T-helper 22 cell (primary cell): Measurements from ENCODE around the gene GPHB5.
"Not testable (repeated sequence)": the region's sequence is repeated elsewhere in the genome, so short reads cannot be mapped to it uniquely, and the experiment has no call there.

Source experiments
- DNase-seq: peaks from one replicate; pipeline ENCODE4 v3.0.0-alpha.2; 2020; ENCODE audit warnings: low read depth

Gene GPHB5

GRCh38 chr14:63318835-63319234 lies at the start of gene GPHB5:
GPHB5 (minus strand) TSS chr14:63318935; CDS start chr14:63317849, 1,086 bp downstream.
- no peak for DNase-seq

- no peak for DNase-seq
Measured at GRCh38 chr14:63367742-63368364, 49.1 kb upstream of the GPHB5 start.

DNA sequence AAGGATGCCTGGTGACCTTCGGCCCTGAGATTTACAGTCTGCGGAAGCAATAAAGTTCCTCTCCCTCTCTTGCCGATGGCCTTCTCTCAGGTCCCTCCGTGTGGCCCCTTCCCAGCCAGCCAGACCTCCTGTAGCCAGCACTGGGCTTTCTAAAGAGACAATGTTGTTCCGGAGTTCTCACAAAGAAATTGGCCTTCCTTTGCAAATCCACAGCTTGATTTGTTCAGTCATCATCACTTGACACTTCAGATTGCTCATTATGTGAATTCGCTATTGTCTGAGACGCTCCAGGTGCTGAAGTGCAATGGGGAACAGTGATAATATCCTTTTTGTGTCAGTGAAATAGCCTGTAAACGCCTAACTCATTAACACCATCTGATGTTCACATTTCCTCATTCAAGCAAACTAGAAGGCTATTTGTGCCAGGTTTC lies 43.7 kb upstream of the GPHB5 start:
- no peak for DNase-seq

- no peak for DNase-seq
Measured at GRCh38 chr14:63361790-63362189, 43.1 kb upstream of the GPHB5 start.

DNA sequence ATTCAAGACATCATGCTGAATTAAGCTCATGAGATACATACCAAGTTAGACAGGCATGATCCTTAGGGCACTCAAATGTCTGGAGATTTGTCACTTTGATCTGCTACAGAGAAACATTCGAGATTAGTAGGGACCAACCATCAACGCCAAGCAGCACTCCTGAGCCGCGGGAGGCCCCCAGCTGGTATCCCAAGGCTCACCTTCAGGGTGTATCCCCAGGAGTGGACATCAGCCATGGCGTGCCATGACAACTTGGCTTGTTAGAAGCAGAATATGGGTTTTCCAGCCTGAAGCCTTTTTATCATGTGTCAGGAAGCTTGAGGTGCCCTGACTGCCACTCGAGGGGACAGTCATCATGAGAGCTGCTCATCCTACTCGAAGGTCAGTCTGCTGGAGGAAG lies 39.1 kb upstream of the GPHB5 start:
- no peak for DNase-seq

GRCh38 chr14:63345826-63346225 lies 27.1 kb upstream of the GPHB5 start:
- DNase-seq: no peak

DNA sequence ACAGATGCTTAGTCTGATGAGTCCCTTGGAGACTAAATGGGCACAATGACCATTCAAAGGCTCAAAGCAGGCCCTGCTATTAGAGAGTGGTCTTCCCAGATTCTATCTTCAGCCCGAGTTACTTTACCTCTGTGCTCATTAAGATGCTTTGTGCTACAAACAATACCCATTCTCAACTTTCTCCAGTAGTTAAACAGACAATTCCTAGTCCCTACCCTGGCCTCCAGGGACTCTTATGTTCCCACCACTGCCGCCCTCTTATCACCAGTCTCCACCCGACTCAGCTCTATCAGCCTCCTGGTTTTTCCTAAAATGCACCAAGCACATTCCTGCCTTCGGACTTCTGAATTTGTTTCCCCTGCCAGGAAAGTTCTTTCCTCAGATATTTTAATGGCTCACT lies 25.6 kb upstream of the GPHB5 start:
- DNase-seq: no peak

DNA sequence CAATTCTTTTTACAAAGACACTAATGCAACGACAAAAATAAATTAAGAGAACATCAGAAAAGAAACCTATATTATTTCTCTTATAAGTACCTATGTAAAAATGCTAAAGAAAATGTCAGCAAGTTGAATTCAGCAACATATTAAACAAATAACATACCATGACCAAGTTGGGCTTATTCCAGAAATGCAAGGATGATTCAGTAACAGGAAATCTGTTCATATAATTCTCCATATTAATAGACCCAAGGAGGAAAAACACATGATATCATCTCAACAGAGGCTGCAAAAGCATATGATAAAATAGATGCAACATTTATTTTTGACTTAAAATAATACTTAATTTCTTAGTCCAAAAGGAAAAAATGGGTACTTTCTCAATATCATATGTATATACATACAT lies 25.1 kb upstream of the GPHB5 start:
- no peak for DNase-seq

DNA sequence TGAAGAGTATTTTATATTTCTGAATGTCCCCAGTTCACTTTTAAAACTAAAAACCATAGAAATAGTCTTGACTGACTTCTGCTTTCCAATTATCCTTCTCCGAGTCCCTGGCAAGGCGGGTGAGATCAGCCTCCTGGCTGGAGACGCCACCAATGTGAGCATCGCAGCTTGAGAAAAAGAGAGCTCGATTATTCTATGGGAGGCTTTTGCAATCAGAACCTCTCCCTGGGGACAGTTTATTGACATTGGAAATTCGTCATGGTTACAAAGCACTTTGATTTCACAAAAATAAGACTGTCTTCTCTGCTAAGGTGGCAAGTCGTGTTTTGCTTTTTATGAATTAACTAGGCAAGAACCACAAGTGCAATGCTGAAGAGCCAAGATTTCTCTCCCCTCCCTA lies 23.6 kb upstream of the GPHB5 start:
- DNase-seq: no peak

- DNase-seq: no peak
Measured at GRCh38 chr14:63328787-63329737, 10.3 kb upstream of the GPHB5 start.

- DNase-seq: no peak
Measured at GRCh38 chr14:63326840-63327239, 8.1 kb upstream of the GPHB5 start.

GRCh38 chr14:63322897-63323573 lies 4.3 kb upstream of the GPHB5 start:
- no peak for DNase-seq

- DNase-seq: no peak
Measured at GRCh38 chr14:63322472-63322871, 3.7 kb upstream of the GPHB5 start.

- no peak for DNase-seq
Measured at GRCh38 chr14:63308723-63309317, 9.9 kb downstream of the GPHB5 start.

- DNase-seq: not testable (repeated sequence)
Measured at GRCh38 chr14:63304429-63304828, 14.3 kb downstream of the GPHB5 start.

DNA sequence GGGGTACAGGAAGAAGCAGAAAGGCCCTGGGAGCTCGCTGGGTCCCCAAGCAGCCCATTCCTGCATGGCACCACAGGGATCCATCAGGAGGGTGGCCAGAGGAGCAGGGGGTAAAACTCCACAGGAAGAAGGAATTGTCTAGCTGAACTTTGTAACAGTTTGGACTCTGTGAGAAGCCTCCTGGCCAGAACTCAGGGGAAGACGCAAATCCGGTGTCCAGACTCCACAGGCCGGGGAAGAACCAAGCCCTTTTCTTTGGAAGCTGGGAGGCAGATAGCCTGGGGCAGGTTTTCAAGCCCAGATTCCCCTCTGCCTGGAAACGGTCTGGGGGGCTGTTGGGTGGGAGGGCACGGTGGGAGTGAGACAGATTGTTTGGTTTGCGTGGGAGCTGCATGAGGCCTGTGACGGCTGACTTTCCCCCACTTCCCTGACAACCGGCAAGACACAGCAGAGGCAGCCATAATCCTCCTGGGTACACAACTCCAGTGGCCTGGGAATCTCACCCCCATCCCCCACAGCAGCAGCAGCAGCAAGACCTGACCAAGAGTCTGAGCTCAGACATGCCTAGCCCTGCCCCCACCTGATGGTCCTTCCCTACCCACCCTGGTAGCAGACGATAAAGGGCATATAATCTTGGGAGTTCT lies 16.7 kb downstream of the GPHB5 start:
- no peak for DNase-seq

- DNase-seq: no peak
Measured at GRCh38 chr14:63300854-63301253, 17.9 kb downstream of the GPHB5 start.

DNA sequence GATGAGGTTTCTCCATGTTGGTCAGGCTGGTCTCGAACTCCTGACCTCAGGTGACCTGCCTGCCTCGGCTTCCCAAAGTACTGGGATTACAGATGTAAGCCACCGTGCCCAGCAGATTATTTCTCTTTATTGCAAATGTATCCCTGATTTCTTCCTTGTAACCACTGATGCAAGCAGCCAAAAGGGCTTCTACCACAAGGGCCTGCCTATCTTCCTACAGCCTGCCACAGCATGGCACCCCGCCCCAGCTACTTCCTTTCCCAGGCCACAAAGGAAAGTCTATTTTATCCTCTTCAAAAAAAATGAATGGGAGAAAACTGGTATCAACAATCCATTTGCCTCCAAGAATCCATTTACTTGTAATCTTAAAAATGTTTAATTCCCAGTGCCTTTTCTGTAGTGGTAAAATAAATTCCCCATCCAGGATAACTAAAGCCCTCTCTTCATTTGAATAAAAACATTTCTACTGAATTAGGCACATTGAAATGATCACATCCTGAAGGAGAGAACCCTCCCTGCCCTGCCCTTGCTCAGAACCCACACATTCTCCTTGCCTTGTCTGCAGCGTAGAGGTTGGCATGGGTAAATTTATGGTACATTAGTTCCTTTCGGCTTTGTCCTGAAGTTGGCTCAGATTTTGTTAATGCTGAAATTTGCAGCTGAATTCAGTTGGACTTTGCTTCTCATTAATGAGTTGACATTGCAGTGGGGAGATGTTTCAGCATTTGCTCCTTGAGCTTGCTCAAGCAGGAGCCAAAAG lies 19.2 kb downstream of the GPHB5 start:
- DNase-seq: no peak

- no peak for DNase-seq
Measured at GRCh38 chr14:63297372-63298063, 21.2 kb downstream of the GPHB5 start.

- DNase-seq: no peak
Measured at GRCh38 chr14:63296060-63296563, 22.6 kb downstream of the GPHB5 start.
